Chondrocyte (in vitro differentiated cells): ENCODE measurements around the gene RNF144A. TPM values are rescaled to one million over a fixed set of nuclear protein-coding genes. Genes with fewer than 3 reads are reported as not detected.

Experiments used
- DNase-seq: peaks from one replicate; pipeline ENCODE4 v3.0.0; 2021; ENCODE audit warnings: mixed read lengths, low spot score
- H3K27ac Mint-ChIP-seq: one replicate; pipeline ENCODE4 v1.8.0; 2021; ENCODE audit warnings: mild to moderate bottlenecking, moderate library complexity, mixed read lengths; ENCODE audit not compliant: unreplicated experiment
- H3K27me3 Mint-ChIP-seq: 2 replicates; pipeline ENCODE4 v1.8.0; 2021; ENCODE audit warnings: low read depth, mixed read lengths
- H3K36me3 Mint-ChIP-seq: 2 replicates; pipeline ENCODE4 v1.8.0; 2021; ENCODE audit warnings: low read depth, mixed read lengths
- H3K4me1 Mint-ChIP-seq: 2 replicates; pipeline ENCODE4 v1.8.0; 2021; ENCODE audit warnings: low read depth, mild to moderate bottlenecking, mixed read lengths
- H3K4me3 Mint-ChIP-seq: one replicate; pipeline ENCODE4 v1.8.0; 2021; ENCODE audit warnings: mild to moderate bottlenecking, moderate library complexity, mixed read lengths; ENCODE audit not compliant: unreplicated experiment
- H3K9me3 Mint-ChIP-seq: 2 replicates; pipeline ENCODE4 v1.8.0; 2021; ENCODE audit warnings: low read depth, mixed read lengths
- total RNA-seq: library from RNA; stranded (reverse); gene quantifications from 3 replicates; pipeline ENCODE4 v1.2.1, GENCODE V29; 2021
- TF ChIP-seq, protein P1 (sequence below): fragments of 200-600 bp; sonication (generic); IDR thresholded peaks from 2 replicates; pipeline ENCODE4 v1.5.0; 2021; ENCODE audit warnings: antibody characterized with exemption, mild to moderate bottlenecking, moderate library complexity

RNF144A gene
- total RNA-seq, 1 donor from 2014 or later, result 10.9 TPM

DNA sequence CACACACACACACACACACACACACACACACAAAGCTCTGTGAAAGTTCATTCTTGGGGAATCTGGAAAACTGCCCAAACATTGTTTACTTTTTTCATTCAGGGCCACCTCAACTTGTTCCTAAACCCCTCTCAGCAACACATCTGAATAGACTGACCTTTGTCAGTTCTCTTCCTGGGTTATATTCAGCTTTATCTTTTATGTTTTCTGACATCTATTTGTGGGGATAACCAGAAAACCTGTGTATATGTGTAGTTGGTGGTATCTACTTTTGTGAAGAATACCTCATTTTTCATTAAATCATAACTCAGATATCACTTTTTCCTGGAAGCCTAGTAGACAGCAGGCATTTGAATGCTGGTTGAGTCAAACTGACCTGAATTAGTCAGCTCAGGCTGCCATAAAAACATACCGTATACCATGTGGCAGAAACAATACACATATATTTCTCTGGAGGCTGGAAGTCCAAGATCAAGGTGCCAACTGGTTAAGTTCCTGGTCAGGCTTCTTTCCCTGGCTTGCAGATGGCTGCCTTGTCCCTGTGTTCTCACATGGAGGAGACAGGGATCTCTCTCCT, 11.0 kb upstream of the RNF144A start:
- Mint-ChIP-seq H3K4me3 (no peak overlapping the region), H3K27ac (no peak overlapping the region), H3K36me3 (peaks cover 12% of the 10 kb centered on the region), H3K4me1 (no peaks in the 10 kb centered on the region), H3K27me3 (peaks cover 10% of the 10 kb centered on the region), H3K9me3 (peaks cover 19% of the 10 kb centered on the region)
- TF ChIP-seq, protein P1, sequence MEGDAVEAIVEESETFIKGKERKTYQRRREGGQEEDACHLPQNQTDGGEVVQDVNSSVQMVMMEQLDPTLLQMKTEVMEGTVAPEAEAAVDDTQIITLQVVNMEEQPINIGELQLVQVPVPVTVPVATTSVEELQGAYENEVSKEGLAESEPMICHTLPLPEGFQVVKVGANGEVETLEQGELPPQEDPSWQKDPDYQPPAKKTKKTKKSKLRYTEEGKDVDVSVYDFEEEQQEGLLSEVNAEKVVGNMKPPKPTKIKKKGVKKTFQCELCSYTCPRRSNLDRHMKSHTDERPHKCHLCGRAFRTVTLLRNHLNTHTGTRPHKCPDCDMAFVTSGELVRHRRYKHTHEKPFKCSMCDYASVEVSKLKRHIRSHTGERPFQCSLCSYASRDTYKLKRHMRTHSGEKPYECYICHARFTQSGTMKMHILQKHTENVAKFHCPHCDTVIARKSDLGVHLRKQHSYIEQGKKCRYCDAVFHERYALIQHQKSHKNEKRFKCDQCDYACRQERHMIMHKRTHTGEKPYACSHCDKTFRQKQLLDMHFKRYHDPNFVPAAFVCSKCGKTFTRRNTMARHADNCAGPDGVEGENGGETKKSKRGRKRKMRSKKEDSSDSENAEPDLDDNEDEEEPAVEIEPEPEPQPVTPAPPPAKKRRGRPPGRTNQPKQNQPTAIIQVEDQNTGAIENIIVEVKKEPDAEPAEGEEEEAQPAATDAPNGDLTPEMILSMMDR, result no peak
- no peak for DNase-seq

DNA sequence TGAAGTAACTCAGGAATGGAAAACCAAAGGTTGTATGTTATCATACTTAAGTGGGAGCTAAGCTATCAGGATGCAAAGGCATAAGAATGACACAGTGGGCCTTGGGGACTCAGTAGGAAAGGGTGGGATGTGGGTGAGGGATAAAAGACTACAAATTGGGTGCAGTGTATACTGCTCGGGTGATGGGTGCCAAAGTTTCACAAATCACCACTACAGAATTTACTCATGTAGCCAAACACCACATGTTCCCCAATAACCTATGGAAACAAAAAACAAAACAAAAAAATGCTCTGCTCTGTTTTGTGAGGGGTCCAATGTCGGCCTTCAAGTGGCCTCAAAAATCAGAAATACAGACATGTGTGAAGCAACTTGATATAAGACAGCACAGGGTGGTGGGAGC, 8.9 kb upstream of the RNF144A start:
- no peaks in the 10 kb centered on the region for H3K4me1 Mint-ChIP-seq
- no peak overlapping the region for H3K4me3 Mint-ChIP-seq
- no peak for DNase-seq
- peaks cover 3% of the 10 kb centered on the region for H3K9me3 Mint-ChIP-seq
- peaks cover 4% of the 10 kb centered on the region for H3K27me3 Mint-ChIP-seq
- peaks cover 1% of the 10 kb centered on the region for H3K36me3 Mint-ChIP-seq
- TF ChIP-seq, protein P1, result no peak
- H3K27ac Mint-ChIP-seq, result no peak overlapping the region

DNA sequence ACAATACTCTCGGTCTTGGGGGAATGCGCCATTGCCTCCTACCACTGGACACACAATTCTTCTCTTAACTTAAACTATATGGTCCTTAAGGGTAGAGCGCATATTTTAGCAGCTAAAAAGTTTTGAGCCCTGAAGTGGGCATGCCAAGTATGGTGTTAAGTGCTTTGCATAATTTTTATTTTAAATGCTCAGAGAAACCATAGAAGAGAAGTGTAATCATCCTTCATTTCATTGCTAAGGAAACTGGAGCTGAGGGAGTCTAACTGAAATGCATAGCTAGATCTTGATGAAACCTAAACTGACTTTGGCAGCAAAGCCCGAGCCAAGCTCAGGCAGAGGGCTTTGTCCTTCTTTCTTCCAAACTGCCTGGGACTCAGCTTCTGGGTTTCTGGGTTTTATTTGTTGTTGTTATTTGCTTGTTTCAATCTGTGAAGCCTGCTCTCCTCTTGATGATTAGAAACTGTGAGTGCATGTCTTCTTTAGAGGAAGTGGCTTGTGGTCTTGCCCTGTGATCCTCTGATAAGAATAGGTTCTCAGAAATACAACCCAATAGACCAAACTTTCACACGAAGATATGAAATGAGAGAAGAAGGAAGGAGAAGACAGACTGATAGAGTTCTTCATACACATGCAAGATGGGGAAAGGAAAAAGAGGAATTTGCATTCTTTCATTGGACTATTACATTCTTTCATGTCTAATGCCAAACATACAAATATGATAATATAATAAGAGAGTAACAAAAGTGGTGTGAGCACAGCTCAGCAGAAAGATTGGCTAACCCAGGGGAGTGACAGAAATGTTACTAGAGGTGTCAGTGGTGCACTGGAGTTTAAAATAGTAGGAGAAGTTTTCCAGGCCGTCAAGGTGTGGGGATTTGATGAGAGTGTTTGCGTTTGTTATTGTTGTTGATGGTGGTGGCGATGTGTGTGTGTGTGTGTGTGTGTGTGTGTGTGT, 7.5 kb upstream of the RNF144A start:
- H3K36me3 Mint-ChIP-seq, result no peaks in the 10 kb centered on the region
- TF ChIP-seq, protein P1, result no peak
- no peak for DNase-seq
- no peaks in the 10 kb centered on the region for H3K9me3 Mint-ChIP-seq
- no peak overlapping the region for H3K27ac Mint-ChIP-seq
- H3K4me3 Mint-ChIP-seq, result no peak overlapping the region
- H3K4me1 Mint-ChIP-seq, result no peaks in the 10 kb centered on the region
- peaks cover 4% of the 10 kb centered on the region for H3K27me3 Mint-ChIP-seq

DNA sequence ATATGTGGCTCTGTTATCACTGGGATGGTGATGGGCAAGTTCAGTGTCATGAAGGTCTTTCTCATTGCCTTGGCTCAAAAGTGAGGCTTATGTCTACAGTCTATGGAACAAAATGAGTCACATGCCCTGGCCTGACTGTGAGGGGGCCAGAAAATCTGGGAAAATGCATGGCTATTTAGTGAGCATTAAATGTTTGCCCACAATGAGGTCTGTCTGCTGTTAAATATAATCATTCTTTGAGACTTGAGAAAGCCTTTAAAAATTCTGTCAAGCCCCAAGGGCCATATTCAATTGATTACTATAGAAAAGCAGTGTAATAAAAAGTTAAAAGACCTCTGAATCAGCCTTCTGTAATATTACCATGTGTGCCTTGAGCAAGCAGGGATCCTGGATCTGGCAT, 5.5 kb upstream of the RNF144A start:
- H3K4me3 Mint-ChIP-seq, result no peak overlapping the region
- no peak overlapping the region for H3K27ac Mint-ChIP-seq

More for the DNA sequence above, 5.5 kb upstream of the RNF144A start:
- Mint-ChIP-seq H3K36me3 (no peaks in the 10 kb centered on the region), H3K27me3 (peaks cover 2% of the 10 kb centered on the region), H3K9me3 (no peaks in the 10 kb centered on the region), H3K4me1 (no peaks in the 10 kb centered on the region)
- no peak for DNase-seq
- TF ChIP-seq, protein P1, result no peak
